HG02938 (cell line): Measurements from ENCODE around the gene LRRC15.

Experiments used
- ATAC-seq: cut with Tn5 transposase; IDR thresholded peaks from one replicate; pipeline ENCODE4 v1.9.1; 2021; ENCODE audit warnings: mild to moderate bottlenecking, moderate library complexity; ENCODE audit not compliant: unreplicated experiment

The LRRC15 gene

GRCh38 chr3:194386066-194386465 lies 16.5 kb upstream of the LRRC15 start:
- ATAC-seq = no peak

GRCh38 chr3:194384569-194385001 lies 15.0 kb upstream of the LRRC15 start:
- no peak for ATAC-seq

GRCh38 chr3:194384156-194384555 lies 14.6 kb upstream of the LRRC15 start:
- no peak for ATAC-seq

GRCh38 chr3:194383276-194383940 lies 13.9 kb upstream of the LRRC15 start:
- ATAC-seq = no peak

- ATAC-seq = no peak
Observed at GRCh38 chr3:194382892-194383223, 13.3 kb upstream of the LRRC15 start.

GRCh38 chr3:194382196-194382891 lies 12.8 kb upstream of the LRRC15 start:
- no peak for ATAC-seq

GRCh38 chr3:194381460-194381875 lies 11.9 kb upstream of the LRRC15 start:
- no peak for ATAC-seq

- no peak for ATAC-seq
Observed at GRCh38 chr3:194380326-194380725, 10.8 kb upstream of the LRRC15 start.

GRCh38 chr3:194379651-194380050 lies 10.1 kb upstream of the LRRC15 start:
- ATAC-seq = no peak

GRCh38 chr3:194379231-194379630 lies 9.7 kb upstream of the LRRC15 start:
- no peak for ATAC-seq

GRCh38 chr3:194377708-194378107 lies 8.2 kb upstream of the LRRC15 start:
- ATAC-seq = no peak

- no peak for ATAC-seq
Observed at GRCh38 chr3:194376241-194376560, 6.7 kb upstream of the LRRC15 start.

GRCh38 chr3:194375473-194376240 lies 6.1 kb upstream of the LRRC15 start:
- ATAC-seq = no peak

- no peak for ATAC-seq
Observed at GRCh38 chr3:194374935-194375334, 5.4 kb upstream of the LRRC15 start.

- no peak for ATAC-seq
Observed at GRCh38 chr3:194373899-194374298, 4.4 kb upstream of the LRRC15 start.

- ATAC-seq = no peak
Observed at GRCh38 chr3:194373028-194373427, 3.5 kb upstream of the LRRC15 start.

- no peak for ATAC-seq
Observed at GRCh38 chr3:194370753-194371152, 1.2 kb upstream of the LRRC15 start.

GRCh38 chr3:194368918-194369317 lies 625 bp downstream of the LRRC15 start:
- no peak for ATAC-seq

GRCh38 chr3:194367992-194368841 lies 1.3 kb downstream of the LRRC15 start:
- no peak for ATAC-seq

GRCh38 chr3:194365978-194366490 lies 3.5 kb downstream of the LRRC15 start:
- no peak for ATAC-seq

GRCh38 chr3:194365526-194365925 lies 4.0 kb downstream of the LRRC15 start:
- ATAC-seq = no peak
